ENCODE data around the gene PNPLA3.

Gene PNPLA3

GRCh38 chr22:43922123-43922522, 1.5 kb upstream of the PNPLA3 start:
- no peak for DNase-seq (ENCODE audit: low spot score)

GRCh38 chr22:43923191-43923590, 414 bp upstream of the PNPLA3 start:
- peak; percentile 34 for DNase-seq (ENCODE audit: low spot score)

- DNase-seq (ENCODE audit: low spot score): no peak
These were observed 1.3 kb downstream of the PNPLA3 start for GRCh38 chr22:43924877-43925276.

- DNase-seq (ENCODE audit: low spot score): peak; percentile 54
These were observed 2.1 kb downstream of the PNPLA3 start for GRCh38 chr22:43925433-43926348.

- DNase-seq (ENCODE audit: low spot score): no peak
These were observed 2.7 kb downstream of the PNPLA3 start for GRCh38 chr22:43926349-43926710.

GRCh38 chr22:43928468-43928867, 4.9 kb downstream of the PNPLA3 start:
- DNase-seq (ENCODE audit: low spot score): no peak

GRCh38 chr22:43928908-43929307, 5.3 kb downstream of the PNPLA3 start:
- DNase-seq (ENCODE audit: low spot score): no peak

GRCh38 chr22:43931771-43932170, 8.2 kb downstream of the PNPLA3 start:
- no peak for DNase-seq (ENCODE audit: low spot score)

- DNase-seq (ENCODE audit: low spot score): no peak
These were observed 17.8 kb downstream of the PNPLA3 start for GRCh38 chr22:43941449-43941848.

GRCh38 chr22:43944670-43945430, 21.2 kb downstream of the PNPLA3 start:
- DNase-seq (ENCODE audit: low spot score): no peak

GRCh38 chr22:43945632-43946383, 22.2 kb downstream of the PNPLA3 start:
- DNase-seq (ENCODE audit: low spot score): peak; percentile 50

GRCh38 chr22:43946384-43946667, 22.7 kb downstream of the PNPLA3 start:
- DNase-seq (ENCODE audit: low spot score): no peak

- DNase-seq (ENCODE audit: low spot score): no peak
These were observed 25.3 kb downstream of the PNPLA3 start for GRCh38 chr22:43948836-43949406.

- DNase-seq (ENCODE audit: low spot score): no peak
These were observed 27.8 kb downstream of the PNPLA3 start for GRCh38 chr22:43951391-43951790.

- DNase-seq (ENCODE audit: low spot score): no peak
These were observed 28.4 kb downstream of the PNPLA3 start for GRCh38 chr22:43951966-43952365.

- DNase-seq (ENCODE audit: low spot score): no peak
These were observed 30.6 kb downstream of the PNPLA3 start for GRCh38 chr22:43953988-43954785.

GRCh38 chr22:43955040-43955882, 31.7 kb downstream of the PNPLA3 start, which contains the start of gene SAMM50:
Gene SAMM50 (plus strand): TSS chr22:43955442. CDS start chr22:43955578, 136 bp downstream.
- peak; percentile 92 for DNase-seq (ENCODE audit: low spot score)

GRCh38 chr22:43955883-43956782, 32.5 kb downstream of the PNPLA3 start:
- DNase-seq (ENCODE audit: low spot score): no peak
